Stimulated activated CD4-positive, alpha-beta T cell treated with anti-CD3 and anti-CD28 coated beads, Interleukin-12 subunit alpha, Interleukin-12 subunit beta, amount 100 ng/mL, for 48 hours (primary cell): ENCODE measurements around the gene AP3S2.
"Not testable (repeated sequence)": the region's sequence is repeated elsewhere in the genome, so short reads cannot be mapped to it uniquely, and the experiment has no call there.

Source experiments
- DNase-seq, 3 donors: peaks; one replicate each; pipeline ENCODE4 v3.0.0-alpha.2; 2020; ENCODE audit warnings: low read depth in 2 of 3, low spot score in 1 of 3

Gene AP3S2

DNA sequence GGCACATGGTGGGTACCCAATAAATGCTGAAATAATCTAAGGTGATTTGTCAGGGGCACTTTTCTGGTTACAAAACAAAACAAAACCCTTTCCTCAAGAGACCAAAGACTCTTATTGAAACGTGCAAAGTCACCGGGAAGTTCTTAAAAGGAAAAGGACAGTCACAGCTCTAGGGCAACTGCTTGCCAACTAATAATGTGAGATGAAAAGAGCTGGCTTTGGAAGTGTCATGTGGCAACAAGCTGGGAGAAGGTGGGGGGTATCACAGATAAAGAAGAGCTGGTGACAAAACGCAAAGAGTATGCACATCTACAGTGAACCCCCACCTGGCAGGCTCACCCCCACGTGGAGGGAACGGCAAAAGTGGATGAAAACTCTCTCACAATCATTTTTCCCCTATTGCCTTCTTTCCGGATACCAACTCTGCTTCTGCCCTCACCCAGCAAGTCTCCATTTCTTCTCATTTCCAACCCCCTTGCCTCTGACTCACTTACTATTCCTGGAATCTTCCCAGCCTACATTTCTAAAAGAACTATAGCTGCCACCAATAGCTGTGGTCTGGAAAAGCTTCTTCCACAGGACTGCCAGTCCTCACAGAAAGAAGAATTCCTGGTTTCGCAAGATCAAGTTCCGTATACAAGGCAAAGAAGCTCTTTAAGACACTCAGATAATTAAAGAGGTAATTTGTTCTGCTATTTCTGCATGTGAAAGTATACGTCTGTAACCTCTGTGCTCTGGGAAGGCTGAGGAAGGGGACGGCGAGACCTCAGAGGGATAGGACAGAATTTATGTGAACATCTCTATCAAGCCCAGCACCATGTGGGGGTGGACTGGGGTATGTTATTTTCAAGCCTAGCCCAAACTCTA lies 57.3 kb downstream of the AP3S2 start:
- no peak for DNase-seq

DNA sequence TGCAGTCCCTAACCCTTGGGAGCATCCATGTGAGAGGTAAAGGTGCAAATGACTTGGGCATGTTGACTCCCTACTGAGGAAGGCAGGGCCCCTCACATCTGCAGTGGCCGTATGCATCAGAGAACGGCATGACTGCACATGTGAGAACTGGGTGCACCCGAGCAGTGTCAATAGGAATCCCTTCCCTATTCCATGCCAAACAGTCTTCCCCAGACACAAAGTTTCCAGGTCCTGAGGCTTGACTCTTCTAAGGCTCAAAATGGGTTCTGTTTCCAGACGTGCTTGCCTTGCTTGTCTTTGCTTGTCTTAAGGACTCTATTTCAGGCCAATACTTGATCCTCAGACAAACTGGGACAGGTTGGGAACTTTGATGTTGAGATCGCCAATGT lies 58.6 kb downstream of the AP3S2 start:
- DNase-seq = no peak

DNA sequence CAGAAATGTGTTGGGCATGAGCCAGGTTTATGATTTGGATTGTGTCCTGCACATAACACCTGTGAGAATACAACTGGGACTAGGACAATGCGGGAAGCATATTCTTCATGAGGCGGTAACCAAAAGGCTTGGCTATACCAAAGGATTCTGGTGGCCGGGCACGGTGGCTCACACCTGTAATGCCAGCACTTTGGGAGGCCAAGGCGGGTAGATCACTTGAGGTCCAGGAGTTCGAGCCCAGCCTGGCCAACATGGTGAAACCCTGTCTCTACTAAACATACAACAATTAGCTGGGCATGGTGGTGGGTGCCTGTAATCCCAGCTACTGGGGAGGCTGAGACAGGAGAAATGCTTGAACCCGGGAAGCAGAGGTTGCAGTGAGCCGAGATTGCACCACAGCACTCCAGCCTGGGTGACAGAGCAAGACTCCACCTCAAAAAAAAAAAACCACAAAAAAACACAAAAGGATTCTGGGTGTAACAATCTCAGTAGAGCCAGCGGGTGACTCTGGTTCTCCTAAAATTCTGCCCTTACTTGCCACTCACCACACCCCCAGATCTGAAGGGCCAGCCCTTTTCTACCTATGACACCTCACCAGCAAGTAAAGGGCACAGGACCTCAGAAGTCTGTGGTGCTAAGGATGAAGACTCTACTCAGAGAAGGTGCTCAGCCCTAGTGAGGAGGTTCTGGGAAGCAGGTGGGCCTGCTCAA lies 59.2 kb downstream of the AP3S2 start:
- DNase-seq = not testable (repeated sequence)

- no peak for DNase-seq
These were observed 59.8 kb downstream of the AP3S2 start for GRCh38 chr15:89833966-89834365.

DNA sequence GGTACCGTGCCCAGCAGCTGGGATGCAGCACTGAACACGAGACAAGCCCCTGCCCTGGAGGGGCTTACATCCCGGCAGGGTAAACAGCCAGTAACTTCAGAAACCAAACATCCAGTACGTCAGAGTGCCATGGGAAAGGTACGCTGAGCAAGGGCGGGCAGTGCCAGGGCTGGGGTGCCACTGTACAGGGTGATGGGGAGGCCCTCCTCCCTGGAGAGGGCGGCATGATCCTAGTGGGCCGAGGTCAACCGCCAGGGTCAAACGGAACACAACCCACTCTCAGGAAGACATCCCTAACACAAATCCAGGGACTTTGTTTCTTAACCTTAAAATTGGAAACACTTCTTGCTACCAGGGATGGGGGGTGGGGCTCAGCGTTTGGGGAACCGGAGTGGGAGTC lies 63.2 kb downstream of the AP3S2 start:
- no peak for DNase-seq

- no peak for DNase-seq
These were observed 64.0 kb downstream of the AP3S2 start for GRCh38 chr15:89829616-89830440.

- no peak for DNase-seq
These were observed 64.6 kb downstream of the AP3S2 start for GRCh38 chr15:89829161-89829560.

GRCh38 chr15:89828281-89829145 lies 65.3 kb downstream of the AP3S2 start:
- DNase-seq = no peak

GRCh38 chr15:89827829-89828228 lies 66.0 kb downstream of the AP3S2 start:
- no peak for DNase-seq

DNA sequence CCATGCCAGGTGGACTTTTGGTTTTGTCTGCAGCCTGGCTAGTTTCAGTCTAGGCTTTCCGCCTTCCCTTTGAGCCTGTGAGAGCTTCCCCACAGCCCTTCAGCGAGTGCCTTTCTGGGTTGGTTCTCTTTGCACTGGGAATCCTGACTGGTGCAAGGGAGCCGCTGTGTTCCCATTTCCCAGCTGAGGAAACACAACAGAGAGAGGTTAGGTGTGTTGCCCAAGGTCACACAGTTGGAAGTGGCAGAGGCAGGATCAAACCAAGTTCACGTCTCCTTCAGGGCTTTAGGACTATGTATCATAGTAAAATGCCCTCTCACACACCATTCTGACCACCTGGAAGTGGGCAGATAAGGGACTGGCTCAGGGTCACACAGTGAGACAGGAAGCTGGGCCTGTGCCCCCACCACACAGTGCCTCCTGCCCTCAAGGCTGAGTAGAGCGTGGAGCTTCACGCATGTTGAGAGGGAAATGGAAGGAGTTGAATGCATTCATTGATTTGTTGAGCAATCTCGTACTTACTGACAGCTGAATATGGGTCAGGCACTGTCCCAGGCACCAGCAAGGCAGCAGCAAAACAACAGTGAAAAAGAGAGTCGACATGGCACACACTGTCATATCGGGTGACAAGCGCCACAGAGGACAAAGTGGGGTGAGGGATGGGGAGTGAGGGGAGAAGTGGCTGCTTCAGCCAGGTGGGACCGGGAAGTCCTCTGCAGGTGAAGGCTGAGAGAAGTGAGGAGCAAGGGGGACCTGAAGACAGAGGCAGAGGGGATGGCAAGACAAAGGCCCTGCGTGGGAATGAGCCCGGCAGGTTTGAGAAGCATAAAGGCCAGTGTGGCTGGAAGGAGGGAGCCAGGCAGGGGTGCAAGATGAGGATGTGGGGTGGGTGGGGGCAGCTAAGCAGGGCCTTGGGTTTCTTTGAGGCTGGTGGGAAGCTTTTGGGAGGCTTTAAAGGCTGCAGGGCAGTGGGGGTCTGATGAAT lies 66.8 kb downstream of the AP3S2 start:
- no peak for DNase-seq

DNA sequence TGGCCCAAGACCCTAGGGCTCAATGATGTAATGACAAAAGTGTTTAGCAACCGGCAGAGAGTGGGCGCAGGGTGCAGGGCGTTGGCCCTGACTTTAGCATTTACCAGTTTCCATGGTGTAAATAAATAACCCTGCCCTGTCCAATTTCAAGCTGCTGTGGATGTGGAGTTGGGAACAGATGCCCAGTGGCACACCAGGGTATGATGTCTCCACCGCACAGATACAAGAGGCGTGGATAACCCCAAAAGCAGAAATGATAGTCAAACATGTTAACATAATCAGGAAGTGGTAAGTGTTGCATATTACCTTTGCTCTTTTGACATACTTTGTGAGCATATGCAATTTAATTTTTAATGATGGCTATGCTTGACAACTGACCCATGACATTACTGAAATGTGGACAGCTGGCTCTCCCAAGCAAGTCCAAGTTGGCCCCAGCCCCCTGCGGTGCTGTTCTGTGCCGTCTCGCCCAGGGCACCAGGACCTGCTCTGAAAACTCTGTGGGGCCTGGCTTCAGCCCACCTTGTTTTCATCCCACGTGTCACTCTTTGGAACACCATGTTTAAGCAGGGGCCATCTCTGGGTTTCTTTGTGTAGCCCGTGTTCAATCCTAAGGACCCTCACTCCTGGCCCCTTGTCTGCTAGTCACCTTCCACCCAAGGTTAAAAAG lies 68.4 kb downstream of the AP3S2 start:
- DNase-seq = no peak

GRCh38 chr15:89824607-89824867 lies 69.3 kb downstream of the AP3S2 start:
- DNase-seq = no peak

GRCh38 chr15:89823836-89824606 lies 69.8 kb downstream of the AP3S2 start:
- no peak for DNase-seq

GRCh38 chr15:89822951-89823711 lies 70.7 kb downstream of the AP3S2 start:
- DNase-seq = no peak

DNA sequence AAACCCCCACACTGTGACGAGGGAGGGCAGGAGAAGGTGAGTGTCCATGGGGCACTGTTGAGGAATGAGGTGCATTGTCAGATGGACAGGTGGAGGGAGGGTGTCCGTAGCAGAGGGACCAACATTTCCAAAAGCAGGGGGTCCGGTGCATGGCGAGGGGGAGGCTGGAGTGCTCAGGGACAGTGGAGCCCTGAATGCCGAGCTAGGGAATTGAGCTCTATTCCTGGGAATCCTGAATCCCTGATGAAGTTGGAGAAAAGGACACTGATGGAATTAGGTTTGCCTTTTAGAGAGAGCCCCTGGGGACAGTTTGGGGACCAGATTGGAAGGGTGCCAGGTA lies 71.2 kb downstream of the AP3S2 start:
- no peak for DNase-seq

DNA sequence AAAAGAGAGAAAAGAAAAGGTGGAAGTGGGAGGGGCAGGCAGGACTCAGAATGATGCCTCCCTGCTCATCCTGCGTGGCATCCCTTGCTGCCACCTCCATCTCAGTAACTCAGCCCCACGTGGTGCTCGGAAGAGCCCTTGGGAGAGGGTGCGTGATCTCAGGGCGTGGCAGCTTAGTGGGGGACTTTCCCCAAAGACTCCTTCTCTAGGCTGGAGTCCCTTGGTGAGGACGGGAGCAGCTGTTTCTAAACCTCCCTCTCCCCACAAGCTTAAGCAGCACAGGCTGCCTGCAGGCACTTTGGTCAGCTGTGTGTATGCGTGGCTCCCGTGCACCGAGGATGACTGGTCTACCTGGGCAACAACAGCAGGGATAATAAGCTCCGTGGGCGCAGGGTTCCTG lies 71.8 kb downstream of the AP3S2 start:
- no peak for DNase-seq

GRCh38 chr15:89820666-89821611 lies 72.9 kb downstream of the AP3S2 start:
- DNase-seq = no peak
